ENCODE measurements around the gene COQ9.

COQ9 gene

DNA sequence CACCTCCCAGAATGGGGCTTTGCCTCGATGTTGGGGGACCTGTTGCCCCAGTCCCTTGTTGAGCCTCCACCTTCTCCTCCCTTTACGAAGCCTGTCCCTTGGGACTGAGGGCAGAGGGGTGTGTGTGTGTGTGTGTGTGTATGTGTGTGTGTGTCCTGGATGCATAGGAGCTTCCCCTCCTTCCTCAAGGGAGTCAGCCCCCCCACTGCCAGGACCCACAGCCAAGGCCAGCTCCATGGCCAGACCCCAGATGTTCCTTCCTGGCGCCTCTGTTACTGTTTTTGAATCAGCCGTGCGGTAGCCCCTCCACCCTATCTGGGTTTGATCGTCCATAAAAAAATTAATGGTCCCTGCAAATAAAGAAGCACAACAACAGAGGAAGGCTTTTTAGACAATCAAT is 56.7 kb downstream of the COQ9 start:
- Histone ChIP-seq H3K27ac (replicated peaks) (no peak overlapping the region), H3K4me3 (replicated peaks; ENCODE audit: insufficient read depth, low read length) (no peak overlapping the region), H3K27me3 (ENCODE audit: insufficient read depth, poor library complexity, severe bottlenecking) (no peaks in the 10 kb centered on the region)
- DNase-seq (ENCODE audit: low read depth in 1 of 2, low spot score in 1 of 2): no peak
- TF ChIP-seq, protein P1, sequence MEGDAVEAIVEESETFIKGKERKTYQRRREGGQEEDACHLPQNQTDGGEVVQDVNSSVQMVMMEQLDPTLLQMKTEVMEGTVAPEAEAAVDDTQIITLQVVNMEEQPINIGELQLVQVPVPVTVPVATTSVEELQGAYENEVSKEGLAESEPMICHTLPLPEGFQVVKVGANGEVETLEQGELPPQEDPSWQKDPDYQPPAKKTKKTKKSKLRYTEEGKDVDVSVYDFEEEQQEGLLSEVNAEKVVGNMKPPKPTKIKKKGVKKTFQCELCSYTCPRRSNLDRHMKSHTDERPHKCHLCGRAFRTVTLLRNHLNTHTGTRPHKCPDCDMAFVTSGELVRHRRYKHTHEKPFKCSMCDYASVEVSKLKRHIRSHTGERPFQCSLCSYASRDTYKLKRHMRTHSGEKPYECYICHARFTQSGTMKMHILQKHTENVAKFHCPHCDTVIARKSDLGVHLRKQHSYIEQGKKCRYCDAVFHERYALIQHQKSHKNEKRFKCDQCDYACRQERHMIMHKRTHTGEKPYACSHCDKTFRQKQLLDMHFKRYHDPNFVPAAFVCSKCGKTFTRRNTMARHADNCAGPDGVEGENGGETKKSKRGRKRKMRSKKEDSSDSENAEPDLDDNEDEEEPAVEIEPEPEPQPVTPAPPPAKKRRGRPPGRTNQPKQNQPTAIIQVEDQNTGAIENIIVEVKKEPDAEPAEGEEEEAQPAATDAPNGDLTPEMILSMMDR (IDR thresholded peaks at IDR 0.05; ENCODE audit: insufficient read depth, low read length): no peak
- no peak for TF ChIP-seq POLR2AphosphoS5 (IDR thresholded peaks at IDR 0.05; ENCODE audit: low read depth)
- no peak for TF ChIP-seq SPI1 (IDR thresholded peaks at IDR 0.05; ENCODE audit: borderline replicate concordance, low read depth)
- no peak for TF ChIP-seq GABPA (IDR thresholded peaks at IDR 0.05; ENCODE audit: low read depth)
- TF ChIP-seq, protein P2, sequence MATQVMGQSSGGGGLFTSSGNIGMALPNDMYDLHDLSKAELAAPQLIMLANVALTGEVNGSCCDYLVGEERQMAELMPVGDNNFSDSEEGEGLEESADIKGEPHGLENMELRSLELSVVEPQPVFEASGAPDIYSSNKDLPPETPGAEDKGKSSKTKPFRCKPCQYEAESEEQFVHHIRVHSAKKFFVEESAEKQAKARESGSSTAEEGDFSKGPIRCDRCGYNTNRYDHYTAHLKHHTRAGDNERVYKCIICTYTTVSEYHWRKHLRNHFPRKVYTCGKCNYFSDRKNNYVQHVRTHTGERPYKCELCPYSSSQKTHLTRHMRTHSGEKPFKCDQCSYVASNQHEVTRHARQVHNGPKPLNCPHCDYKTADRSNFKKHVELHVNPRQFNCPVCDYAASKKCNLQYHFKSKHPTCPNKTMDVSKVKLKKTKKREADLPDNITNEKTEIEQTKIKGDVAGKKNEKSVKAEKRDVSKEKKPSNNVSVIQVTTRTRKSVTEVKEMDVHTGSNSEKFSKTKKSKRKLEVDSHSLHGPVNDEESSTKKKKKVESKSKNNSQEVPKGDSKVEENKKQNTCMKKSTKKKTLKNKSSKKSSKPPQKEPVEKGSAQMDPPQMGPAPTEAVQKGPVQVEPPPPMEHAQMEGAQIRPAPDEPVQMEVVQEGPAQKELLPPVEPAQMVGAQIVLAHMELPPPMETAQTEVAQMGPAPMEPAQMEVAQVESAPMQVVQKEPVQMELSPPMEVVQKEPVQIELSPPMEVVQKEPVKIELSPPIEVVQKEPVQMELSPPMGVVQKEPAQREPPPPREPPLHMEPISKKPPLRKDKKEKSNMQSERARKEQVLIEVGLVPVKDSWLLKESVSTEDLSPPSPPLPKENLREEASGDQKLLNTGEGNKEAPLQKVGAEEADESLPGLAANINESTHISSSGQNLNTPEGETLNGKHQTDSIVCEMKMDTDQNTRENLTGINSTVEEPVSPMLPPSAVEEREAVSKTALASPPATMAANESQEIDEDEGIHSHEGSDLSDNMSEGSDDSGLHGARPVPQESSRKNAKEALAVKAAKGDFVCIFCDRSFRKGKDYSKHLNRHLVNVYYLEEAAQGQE (IDR thresholded peaks at IDR 0.05; ENCODE audit: insufficient replicate concordance, low read depth): no peak

DNA sequence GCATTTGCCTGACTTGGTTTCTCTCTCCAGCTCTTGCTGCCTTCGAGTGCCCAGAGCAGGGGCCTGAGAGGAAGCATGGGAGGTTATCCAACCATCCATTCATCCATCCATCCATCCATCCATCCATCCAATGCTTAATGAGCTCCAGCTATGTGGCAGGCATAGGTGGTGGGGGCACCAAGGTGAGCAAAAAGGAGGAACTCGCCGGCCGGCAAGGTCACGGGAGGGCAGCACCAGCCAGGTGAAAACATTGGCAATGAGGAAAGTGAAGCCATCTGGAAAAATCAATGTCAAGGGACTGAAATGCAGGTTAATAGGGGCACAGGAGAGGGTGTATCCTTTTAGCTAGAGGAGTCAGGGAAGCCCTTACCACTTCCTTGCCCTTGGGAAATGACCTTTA is 57.2 kb downstream of the COQ9 start:
- TF ChIP-seq, protein P1 (IDR thresholded peaks at IDR 0.05; ENCODE audit: insufficient read depth, low read length): no peak
- TF ChIP-seq GABPA (IDR thresholded peaks at IDR 0.05; ENCODE audit: low read depth) (no peak), SPI1 (IDR thresholded peaks at IDR 0.05; ENCODE audit: borderline replicate concordance, low read depth) (no peak), POLR2AphosphoS5 (IDR thresholded peaks at IDR 0.05; ENCODE audit: low read depth) (no peak)
- TF ChIP-seq, protein P2 (IDR thresholded peaks at IDR 0.05; ENCODE audit: insufficient replicate concordance, low read depth): no peak
- Histone ChIP-seq H3K27ac (replicated peaks) (no peak overlapping the region), H3K4me3 (replicated peaks; ENCODE audit: insufficient read depth, low read length) (no peak overlapping the region), H3K27me3 (ENCODE audit: insufficient read depth, poor library complexity, severe bottlenecking) (no peaks in the 10 kb centered on the region)
- DNase-seq (ENCODE audit: low read depth in 1 of 2, low spot score in 1 of 2): no peak

DNA sequence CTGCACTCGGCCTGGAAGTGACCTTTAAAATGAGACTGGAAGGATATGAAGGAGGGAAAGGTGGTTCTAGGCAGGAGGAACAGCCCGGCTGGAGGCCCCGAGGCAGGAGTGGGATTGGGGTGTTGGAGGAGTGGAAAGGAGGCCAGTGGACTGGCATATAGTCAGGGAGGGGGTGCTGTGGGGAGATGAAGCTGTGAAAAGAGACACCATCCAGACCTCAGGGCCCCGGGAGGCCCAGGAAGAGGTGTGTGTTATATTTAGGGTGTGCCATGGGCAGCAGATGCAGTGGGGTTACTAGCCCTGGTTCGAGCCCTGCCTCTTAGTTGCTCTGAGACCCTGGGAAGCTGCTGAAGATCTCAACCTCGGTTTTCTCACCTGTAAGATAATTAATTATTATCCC is 57.9 kb downstream of the COQ9 start:
- no peak overlapping the region for H3K4me3 ChIP-seq (replicated peaks; ENCODE audit: insufficient read depth, low read length)
- DNase-seq (ENCODE audit: low read depth in 1 of 2, low spot score in 1 of 2): no peak
- no peaks in the 10 kb centered on the region for H3K27me3 ChIP-seq (ENCODE audit: insufficient read depth, poor library complexity, severe bottlenecking)
- H3K27ac ChIP-seq (replicated peaks): no peak overlapping the region
- TF ChIP-seq, protein P2 (IDR thresholded peaks at IDR 0.05; ENCODE audit: insufficient replicate concordance, low read depth): no peak
- TF ChIP-seq SPI1 (IDR thresholded peaks at IDR 0.05; ENCODE audit: borderline replicate concordance, low read depth) (no peak), POLR2AphosphoS5 (IDR thresholded peaks at IDR 0.05; ENCODE audit: low read depth) (no peak), GABPA (IDR thresholded peaks at IDR 0.05; ENCODE audit: low read depth) (no peak)
- TF ChIP-seq, protein P1 (IDR thresholded peaks at IDR 0.05; ENCODE audit: insufficient read depth, low read length): no peak

Data from HL-60 (cell line).